ENCODE measurements around the gene ENPEP. TPM values are rescaled to one million over a fixed set of nuclear protein-coding genes. Genes with fewer than 3 reads are reported as not detected.
"Not testable (repeated sequence)": the region's sequence is repeated elsewhere in the genome, so short reads cannot be mapped to it uniquely, and the experiment has no call there.

Gene ENPEP
- total RNA-seq: under 0.01 TPM in 1 of 2 replicates, not detected in the other

GRCh38 chr4:110475881-110476818, at the start of gene ENPEP:
TSS of gene ENPEP (plus strand) at chr4:110476155. CDS start at chr4:110476415, 260 bp downstream.
- DNase-seq (ENCODE audit: low read depth in 2 of 2): no peak

- DNase-seq (ENCODE audit: low read depth in 2 of 2): not testable (repeated sequence)
These were observed 44.1 kb upstream of the ENPEP start for GRCh38 chr4:110431805-110432204.

- DNase-seq (ENCODE audit: low read depth in 2 of 2): not testable (repeated sequence)
These were observed 38.7 kb upstream of the ENPEP start for GRCh38 chr4:110437292-110437691.

GRCh38 chr4:110439209-110439608, 36.7 kb upstream of the ENPEP start:
- DNase-seq (ENCODE audit: low read depth in 2 of 2): not testable (repeated sequence)

- DNase-seq (ENCODE audit: low read depth in 2 of 2): no peak
These were observed 33.6 kb upstream of the ENPEP start for GRCh38 chr4:110442309-110442708.

GRCh38 chr4:110442788-110443187, 33.2 kb upstream of the ENPEP start:
- no peak for DNase-seq (ENCODE audit: low read depth in 2 of 2)

GRCh38 chr4:110449947-110450346, 26.0 kb upstream of the ENPEP start:
- no peak for DNase-seq (ENCODE audit: low read depth in 2 of 2)

- DNase-seq (ENCODE audit: low read depth in 2 of 2): no peak
These were observed 23.4 kb upstream of the ENPEP start for GRCh38 chr4:110452546-110452945.

- DNase-seq (ENCODE audit: low read depth in 2 of 2): no peak
These were observed 21.5 kb upstream of the ENPEP start for GRCh38 chr4:110454441-110454840.

GRCh38 chr4:110458494-110459266, 17.3 kb upstream of the ENPEP start:
- no peak for DNase-seq (ENCODE audit: low read depth in 2 of 2)

GRCh38 chr4:110460074-110460746, 15.7 kb upstream of the ENPEP start:
- DNase-seq (ENCODE audit: low read depth in 2 of 2): no peak

- no peak for DNase-seq (ENCODE audit: low read depth in 2 of 2)
These were observed 8.6 kb upstream of the ENPEP start for GRCh38 chr4:110467400-110467799.

GRCh38 chr4:110472583-110473329, 3.2 kb upstream of the ENPEP start:
- no peak for DNase-seq (ENCODE audit: low read depth in 2 of 2)

- no peak for DNase-seq (ENCODE audit: low read depth in 2 of 2)
These were observed 1.5 kb upstream of the ENPEP start for GRCh38 chr4:110474481-110474880.

- not testable (repeated sequence) for DNase-seq (ENCODE audit: low read depth in 2 of 2)
These were observed 875 bp upstream of the ENPEP start for GRCh38 chr4:110475080-110475479.

- no peak for DNase-seq (ENCODE audit: low read depth in 2 of 2)
These were observed 1.9 kb downstream of the ENPEP start for GRCh38 chr4:110477836-110478235.

- DNase-seq (ENCODE audit: low read depth in 2 of 2): no peak
These were observed 4.1 kb downstream of the ENPEP start for GRCh38 chr4:110480031-110480549.

- no peak for DNase-seq (ENCODE audit: low read depth in 2 of 2)
These were observed 4.9 kb downstream of the ENPEP start for GRCh38 chr4:110480746-110481271.

- DNase-seq (ENCODE audit: low read depth in 2 of 2): no peak
These were observed 7.6 kb downstream of the ENPEP start for GRCh38 chr4:110483516-110483915.

- no peak for DNase-seq (ENCODE audit: low read depth in 2 of 2)
These were observed 8.1 kb downstream of the ENPEP start for GRCh38 chr4:110484029-110484428.

- peak in 1 of 2 donors; percentile 66 for DNase-seq (ENCODE audit: low read depth in 2 of 2)
These were observed 8.8 kb downstream of the ENPEP start for GRCh38 chr4:110484767-110485166.

Data from lung microvascular endothelial cell (primary cell).